Fibroblast of pulmonary artery (primary cell): ENCODE results near the gene LIPE.

Source experiments
- DNase-seq: peaks from one replicate; pipeline ENCODE4 v3.0.0-alpha.2; 2010; ENCODE audit warnings: low read depth
- H3K4me3 ChIP-seq: replicated peaks from 2 replicates; pipeline ENCODE4 v1.5.1; 2011; ENCODE audit warnings: low read depth, mild to moderate bottlenecking, control low read depth, low read length, moderate library complexity
- TF ChIP-seq, protein P1 (sequence below): IDR thresholded peaks from 2 replicates; pipeline ENCODE4 v1.5.1; 2011; ENCODE audit warnings: mild to moderate bottlenecking, control low read depth, low read length, inconsistent platforms; ENCODE audit errors: missing control alignments

LIPE gene

DNA sequence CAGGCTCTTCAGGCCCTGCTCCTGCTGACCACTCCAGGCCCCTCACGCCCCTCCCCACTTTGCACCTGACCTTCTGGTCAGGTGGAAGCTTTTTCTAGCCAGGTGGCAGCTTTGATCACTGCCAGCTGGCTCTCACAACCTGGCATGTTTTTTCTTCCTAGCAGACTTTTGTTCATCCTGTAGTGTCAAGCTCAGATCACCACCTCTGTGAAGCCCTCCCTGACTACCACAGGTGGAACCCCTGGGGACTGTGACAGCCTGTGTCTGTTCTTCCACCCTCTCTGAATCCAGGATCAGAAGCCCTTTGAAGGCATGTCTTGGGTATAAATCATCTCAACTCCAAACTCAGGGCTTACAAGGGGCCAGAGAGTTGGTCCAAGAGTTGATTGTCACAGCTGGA lies 26.8 kb downstream of the LIPE start:
- H3K4me3 ChIP-seq, result no peak overlapping the region
- DNase-seq, result no peak
- TF ChIP-seq, protein P1, sequence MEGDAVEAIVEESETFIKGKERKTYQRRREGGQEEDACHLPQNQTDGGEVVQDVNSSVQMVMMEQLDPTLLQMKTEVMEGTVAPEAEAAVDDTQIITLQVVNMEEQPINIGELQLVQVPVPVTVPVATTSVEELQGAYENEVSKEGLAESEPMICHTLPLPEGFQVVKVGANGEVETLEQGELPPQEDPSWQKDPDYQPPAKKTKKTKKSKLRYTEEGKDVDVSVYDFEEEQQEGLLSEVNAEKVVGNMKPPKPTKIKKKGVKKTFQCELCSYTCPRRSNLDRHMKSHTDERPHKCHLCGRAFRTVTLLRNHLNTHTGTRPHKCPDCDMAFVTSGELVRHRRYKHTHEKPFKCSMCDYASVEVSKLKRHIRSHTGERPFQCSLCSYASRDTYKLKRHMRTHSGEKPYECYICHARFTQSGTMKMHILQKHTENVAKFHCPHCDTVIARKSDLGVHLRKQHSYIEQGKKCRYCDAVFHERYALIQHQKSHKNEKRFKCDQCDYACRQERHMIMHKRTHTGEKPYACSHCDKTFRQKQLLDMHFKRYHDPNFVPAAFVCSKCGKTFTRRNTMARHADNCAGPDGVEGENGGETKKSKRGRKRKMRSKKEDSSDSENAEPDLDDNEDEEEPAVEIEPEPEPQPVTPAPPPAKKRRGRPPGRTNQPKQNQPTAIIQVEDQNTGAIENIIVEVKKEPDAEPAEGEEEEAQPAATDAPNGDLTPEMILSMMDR, result no peak

DNA sequence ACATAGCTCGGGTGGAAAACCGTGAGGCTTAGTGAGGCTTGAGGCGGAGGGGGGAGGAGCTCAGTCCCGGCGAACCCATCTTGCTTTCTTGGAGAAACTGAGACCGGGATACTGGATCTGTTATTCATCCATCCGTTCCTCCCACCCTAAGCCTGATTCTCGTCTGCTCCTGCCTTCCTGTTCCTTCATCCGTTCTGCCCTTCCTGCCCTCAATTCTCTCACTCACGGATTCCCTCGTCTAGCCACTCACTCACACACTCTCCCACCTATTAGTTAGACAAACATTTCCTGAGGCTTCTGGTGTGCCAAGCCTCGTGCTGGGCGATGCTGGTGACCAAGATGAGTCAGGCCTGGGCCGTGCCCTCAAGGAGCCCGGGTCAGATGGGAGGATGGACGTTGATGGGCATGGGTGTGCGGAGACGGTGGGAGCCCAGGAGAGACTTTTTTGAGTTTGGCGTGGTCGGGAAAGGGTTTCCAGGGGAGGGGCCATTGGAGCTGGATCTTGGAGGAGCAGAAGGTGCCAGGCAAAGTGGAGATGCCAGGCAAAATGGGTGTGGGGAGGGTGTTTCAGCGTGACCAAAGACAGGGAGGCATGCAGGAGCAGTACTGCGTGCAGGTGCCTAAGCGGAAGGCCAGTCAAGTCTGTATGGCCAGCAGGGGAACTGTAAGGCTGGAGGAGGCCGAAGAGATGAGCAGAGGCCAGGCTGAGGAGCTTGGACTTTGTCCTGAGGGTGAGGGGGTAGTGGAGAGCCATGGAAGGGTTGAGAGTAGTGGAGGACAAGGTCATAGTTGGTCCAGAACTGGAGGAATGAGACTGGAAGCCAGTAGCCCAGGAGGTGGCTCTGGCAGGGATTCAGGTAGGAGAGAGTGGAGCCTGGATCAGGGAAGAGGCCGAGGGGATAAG lies 29.7 kb downstream of the LIPE start:
- DNase-seq, result no peak
- H3K4me3 ChIP-seq, result peak overlapping the region; percentile 77
- TF ChIP-seq, protein P1, result no peak

DNA sequence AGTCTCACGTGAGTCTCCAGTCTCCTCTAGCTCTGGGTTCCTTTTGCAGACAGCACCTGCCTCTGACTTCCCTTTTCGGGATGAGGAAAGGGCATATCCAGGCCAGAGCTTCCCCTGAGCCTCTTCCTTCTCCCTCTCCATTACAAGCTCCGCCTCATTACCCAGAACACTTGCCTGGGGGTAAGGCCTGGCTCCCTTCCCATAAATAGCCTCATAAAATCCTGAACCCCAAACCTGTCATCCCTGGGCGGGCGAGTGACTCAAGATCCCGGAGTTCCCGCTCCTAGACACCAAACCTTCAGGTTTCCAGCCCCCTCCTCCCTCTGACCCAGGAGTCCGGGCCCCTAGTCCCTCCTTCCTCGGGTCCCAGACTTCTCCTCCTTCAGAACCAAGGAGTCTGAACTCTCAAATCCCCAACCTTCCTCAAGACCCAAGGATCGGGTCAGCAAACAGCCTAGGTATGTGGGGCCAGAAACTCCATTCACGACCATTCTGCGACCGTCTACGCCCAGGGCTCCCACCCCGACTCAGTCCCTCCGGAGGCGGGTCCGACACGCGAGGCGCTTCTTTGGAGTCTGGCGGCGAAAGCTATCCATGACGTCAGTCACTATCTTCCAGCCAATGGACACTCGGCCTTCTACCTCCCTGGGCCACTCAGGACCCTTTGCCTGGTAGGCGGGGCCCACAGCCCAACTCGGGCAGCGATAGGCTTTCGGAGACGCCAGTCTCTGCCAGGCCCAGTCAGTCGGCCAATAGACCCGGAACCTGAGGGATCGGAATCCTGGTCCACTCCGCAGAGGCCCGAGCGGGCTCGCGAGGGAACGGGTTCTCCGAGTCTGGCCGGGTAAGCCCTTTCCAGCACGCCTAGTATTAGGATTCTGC lies 30.6 kb downstream of the LIPE start:
- H3K4me3 ChIP-seq, result peak overlapping the region; percentile 77
- peak; percentile 99 for DNase-seq
- TF ChIP-seq, protein P1, result no peak

DNA sequence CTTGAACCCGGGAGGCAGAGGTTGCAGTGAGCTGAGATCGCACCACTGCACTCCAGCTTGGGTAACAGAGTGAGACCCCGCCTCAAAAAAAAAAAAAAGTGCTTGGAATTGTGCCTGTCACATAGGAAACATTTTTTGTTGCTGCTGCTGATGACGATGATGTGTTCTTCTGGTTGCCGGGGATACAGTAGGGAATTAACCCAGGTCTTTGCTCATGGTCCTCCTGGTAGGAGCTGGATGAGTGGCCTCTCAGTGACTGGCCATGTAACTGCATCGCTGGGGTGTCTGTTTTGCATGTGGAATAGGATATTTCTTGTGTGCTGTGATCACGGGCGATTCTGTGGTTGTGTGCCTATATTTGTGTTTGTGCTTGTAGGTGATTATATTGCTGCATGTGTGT lies 32.4 kb downstream of the LIPE start:
- TF ChIP-seq, protein P1, result no peak
- no peak overlapping the region for H3K4me3 ChIP-seq
- no peak for DNase-seq

DNA sequence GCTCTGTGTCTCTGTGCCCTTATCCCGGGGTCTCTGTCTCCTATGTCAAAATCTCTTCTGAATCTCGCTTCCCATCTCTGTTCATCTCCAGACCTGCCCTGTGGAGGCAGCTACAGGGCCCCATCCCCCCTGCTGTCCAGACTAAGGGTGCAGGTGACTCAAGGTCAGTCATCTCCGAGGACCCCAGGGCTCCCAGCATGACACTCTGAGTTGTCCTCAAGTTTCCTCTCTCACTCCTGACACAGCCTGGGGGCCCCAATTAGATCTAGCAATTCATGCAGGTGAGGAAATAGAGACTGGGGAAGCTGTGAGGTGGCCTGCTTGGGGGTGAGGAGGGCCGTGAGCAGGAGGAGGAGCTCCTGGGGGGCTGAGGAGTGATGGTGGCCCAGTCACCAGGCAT lies 35.0 kb downstream of the LIPE start:
- H3K4me3 ChIP-seq, result no peak overlapping the region
- no peak for DNase-seq
- TF ChIP-seq, protein P1, result no peak

DNA sequence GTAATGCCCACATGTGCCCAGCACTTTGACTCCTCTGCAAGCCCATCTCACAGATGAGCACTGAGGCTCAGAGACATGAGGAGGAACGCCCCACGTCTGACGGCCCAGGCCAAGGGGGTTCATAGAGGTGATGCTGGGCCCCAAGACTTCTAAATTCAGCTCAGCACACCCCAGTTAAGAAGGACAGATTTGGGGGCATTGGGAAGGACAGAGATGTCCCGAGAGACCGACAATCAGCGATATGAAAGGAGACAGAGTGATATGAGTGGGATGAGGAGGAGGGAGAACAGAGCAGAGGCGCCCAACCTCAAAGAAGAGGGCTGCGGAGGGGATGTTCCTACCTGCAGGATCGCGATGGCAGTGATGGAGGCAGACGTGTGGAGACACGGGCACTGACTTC lies 37.3 kb downstream of the LIPE start, which contains the start of gene CNFN:
TSS of gene CNFN (minus strand) at position 399 of the 400 bp plus-strand sequence. CDS start 1,260 bp downstream, outside the sequence.
- no peak within 1 kb of the TSS for H3K4me3 ChIP-seq
- DNase-seq, result no peak
- TF ChIP-seq, protein P1, result no peak
